GM06990 (cell line): ENCODE measurements around the gene TACR2.

Source experiments
- DNase-seq: peaks from one replicate; pipeline ENCODE4 v3.0.0-alpha.2; 2011; ENCODE audit not compliant: insufficient read length; ENCODE audit errors: extremely low read depth
- H3K27me3 ChIP-seq: replicated peaks from 2 replicates; pipeline ENCODE4 v1.6.0; 2011; ENCODE audit warnings: low read length; ENCODE audit not compliant: control insufficient read depth, insufficient read depth
- H3K36me3 ChIP-seq: 2 replicates; pipeline ENCODE4 v1.5.1; 2011; ENCODE audit warnings: low read length; ENCODE audit not compliant: control insufficient read depth, insufficient read depth
- H3K4me3 ChIP-seq: replicated peaks from 2 replicates; pipeline ENCODE4 v1.5.1; 2011; ENCODE audit warnings: low read depth, mild to moderate bottlenecking, control low read depth, low read length
- CTCF ChIP-seq: IDR thresholded peaks from 2 replicates; pipeline ENCODE4 v1.5.1; 2011; ENCODE audit warnings: low read length, control low read depth, mild to moderate bottlenecking, inconsistent platforms; ENCODE audit not compliant: insufficient read depth, poor library complexity, severe bottlenecking

TACR2 gene

DNA sequence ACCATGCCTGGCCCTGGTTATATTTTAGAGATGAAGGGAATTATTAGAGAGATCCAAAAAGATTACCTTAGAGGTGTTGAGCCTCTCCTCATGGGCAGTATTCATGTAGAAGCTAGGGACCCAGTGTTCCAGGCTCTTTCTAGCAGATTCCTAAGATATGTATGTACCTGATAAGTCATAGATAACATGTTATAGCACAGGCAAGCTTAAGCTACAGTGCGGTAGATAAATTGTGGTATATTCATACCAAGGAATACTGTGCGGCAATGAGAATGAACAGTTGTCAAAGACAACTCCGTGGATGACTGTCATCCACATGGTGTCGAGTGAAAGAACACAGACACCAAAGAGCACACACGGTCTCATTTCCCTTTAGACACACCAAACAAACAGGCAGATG is 53.1 kb downstream of the TACR2 start:
- H3K36me3 ChIP-seq: peaks cover 26% of the 10 kb centered on the region
- H3K4me3 ChIP-seq: no peak overlapping the region
- H3K27me3 ChIP-seq: no peaks in the 10 kb centered on the region
- TF ChIP-seq CTCF: no peak
- no peak for DNase-seq

GRCh38 chr10:69362471-69362954 is 54.2 kb downstream of the TACR2 start:
- no peak for TF ChIP-seq CTCF
- DNase-seq: no peak
- peaks cover 21% of the 10 kb centered on the region for H3K36me3 ChIP-seq
- no peaks in the 10 kb centered on the region for H3K27me3 ChIP-seq
- H3K4me3 ChIP-seq: no peak overlapping the region

DNA sequence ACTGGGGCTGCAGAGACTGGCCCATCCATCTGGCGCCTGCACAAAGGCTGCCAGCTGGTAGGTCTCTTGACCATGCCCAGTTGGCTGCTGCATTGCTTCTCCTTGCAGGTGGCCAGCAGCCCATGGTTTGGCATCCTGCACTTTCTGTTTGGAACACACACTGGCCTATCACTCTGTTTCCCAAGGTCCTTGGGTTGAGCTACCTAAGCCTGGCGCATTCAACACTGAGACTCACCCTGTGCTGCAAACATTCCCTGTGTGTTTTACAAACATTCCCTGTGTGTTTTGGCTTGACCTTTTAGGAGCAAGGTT is 55.5 kb downstream of the TACR2 start:
- no peak for DNase-seq
- H3K27me3 ChIP-seq: no peaks in the 10 kb centered on the region
- TF ChIP-seq CTCF: no peak
- no peak overlapping the region for H3K4me3 ChIP-seq
- H3K36me3 ChIP-seq: peaks cover 13% of the 10 kb centered on the region

DNA sequence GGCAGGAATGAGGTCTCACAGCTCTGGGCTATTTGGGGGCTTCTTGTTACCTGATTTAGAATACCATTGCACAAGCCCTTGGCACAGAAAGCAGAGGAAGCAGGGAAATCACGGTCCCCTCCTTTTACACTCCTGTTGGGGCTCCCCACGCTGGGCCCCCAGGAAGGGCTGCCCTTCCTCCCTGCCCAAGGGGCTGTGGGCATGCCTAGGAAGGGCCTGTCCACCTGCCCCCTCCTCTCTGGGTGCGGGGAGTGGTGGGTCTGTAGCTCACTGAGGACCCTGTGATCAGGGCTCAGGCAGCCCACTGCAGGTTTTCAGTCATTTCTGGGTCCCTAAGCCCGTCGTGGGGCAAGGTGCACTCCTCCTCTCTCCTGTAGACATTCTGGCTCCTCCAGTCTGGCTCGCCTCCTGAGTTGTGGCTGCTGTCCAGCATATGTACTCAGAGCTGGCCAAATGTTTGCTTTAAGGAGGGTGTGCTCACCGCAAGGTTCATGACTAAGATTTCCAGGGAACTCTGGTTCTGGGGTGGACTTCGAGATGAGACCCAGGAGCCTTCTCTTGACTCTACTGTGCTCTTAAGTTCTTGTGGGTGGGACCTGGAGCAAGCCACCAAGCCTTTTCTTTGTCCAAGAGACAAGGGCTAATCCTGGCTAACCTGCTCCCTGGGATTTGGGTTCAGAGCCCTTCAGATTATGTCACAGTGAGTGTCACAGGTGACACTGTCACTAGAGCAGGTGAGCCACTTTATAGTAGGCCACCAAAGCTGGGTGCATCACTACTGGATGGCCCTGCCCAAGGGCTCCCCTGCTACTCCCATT is 56.0 kb downstream of the TACR2 start:
- no peak for TF ChIP-seq CTCF
- peaks cover 13% of the 10 kb centered on the region for H3K36me3 ChIP-seq
- H3K27me3 ChIP-seq: no peaks in the 10 kb centered on the region
- no peak overlapping the region for H3K4me3 ChIP-seq
- DNase-seq: no peak

GRCh38 chr10:69359594-69359993 is 57.1 kb downstream of the TACR2 start:
- TF ChIP-seq CTCF: no peak
- no peak for DNase-seq
- H3K27me3 ChIP-seq: no peaks in the 10 kb centered on the region
- no peak overlapping the region for H3K4me3 ChIP-seq
- peaks cover 9% of the 10 kb centered on the region for H3K36me3 ChIP-seq
